HG03354 (cell line): Measurements from ENCODE around the gene TEX261.

Experiments
- ATAC-seq: cut with Tn5 transposase; IDR thresholded peaks from one replicate; pipeline ENCODE4 v1.9.1; 2021; ENCODE audit warnings: mild to moderate bottlenecking; ENCODE audit not compliant: unreplicated experiment, poor library complexity, severe bottlenecking

TEX261 gene

GRCh38 chr2:70983506-70984227 is 11.0 kb downstream of the TEX261 start:
- ATAC-seq = no peak

- no peak for ATAC-seq
These were observed 11.7 kb downstream of the TEX261 start for GRCh38 chr2:70982971-70983370.

GRCh38 chr2:70981866-70982810 is 12.5 kb downstream of the TEX261 start:
- ATAC-seq = no peak

- no peak for ATAC-seq
These were observed 13.3 kb downstream of the TEX261 start for GRCh38 chr2:70981421-70981820.

- ATAC-seq = no peak
These were observed 15.0 kb downstream of the TEX261 start for GRCh38 chr2:70979626-70980025.

- ATAC-seq = no peak
These were observed 15.5 kb downstream of the TEX261 start for GRCh38 chr2:70979180-70979488.

GRCh38 chr2:70978341-70979179 is 16.1 kb downstream of the TEX261 start, which contains the start of gene ANKRD53:
ANKRD53 (plus strand) TSS chr2:70978630; CDS start chr2:70978646, 16 bp downstream.
- ATAC-seq = no peak

GRCh38 chr2:70977605-70978205 is 17.0 kb downstream of the TEX261 start:
- ATAC-seq = no peak

GRCh38 chr2:70975237-70975636 is 19.4 kb downstream of the TEX261 start:
- ATAC-seq = no peak

- ATAC-seq = no peak
These were observed 20.1 kb downstream of the TEX261 start for GRCh38 chr2:70974592-70974991.

GRCh38 chr2:70967189-70967588 is 27.5 kb downstream of the TEX261 start:
- ATAC-seq = no peak

- ATAC-seq = no peak
These were observed 28.0 kb downstream of the TEX261 start for GRCh38 chr2:70966681-70967080.

GRCh38 chr2:70965506-70965905 is 29.2 kb downstream of the TEX261 start:
- ATAC-seq = no peak

GRCh38 chr2:70964596-70965386 is 29.9 kb downstream of the TEX261 start:
- peak; percentile 80 for ATAC-seq

GRCh38 chr2:70964133-70964532 is 30.5 kb downstream of the TEX261 start:
- ATAC-seq = no peak

GRCh38 chr2:70962885-70963878 is 31.5 kb downstream of the TEX261 start:
- no peak for ATAC-seq

- no peak for ATAC-seq
These were observed 32.3 kb downstream of the TEX261 start for GRCh38 chr2:70962211-70962884.
